SK-N-SH treated with all-trans-retinoic acid at 6 μM for 48 hours (cell line): ENCODE data around the gene DPP8.

Experiments used
- ATAC-seq: fragments of 200-7000 bp; cut with Tn5 transposase; 3 replicates; pipeline ENCODE4 v1.9.1; 2020; ENCODE audit warnings: mild to moderate bottlenecking, moderate library complexity
- BACH2 ChIP-seq: fragments of 250-450 bp; sonication (Bioruptor Pico); IDR thresholded peaks from 2 replicates; pipeline ENCODE4 v1.9.0; 2021; ENCODE audit warnings: mild to moderate bottlenecking, borderline replicate concordance
- CSDC2 ChIP-seq: fragments of 250-450 bp; sonication (Bioruptor Pico); IDR thresholded peaks from 2 replicates; pipeline ENCODE4 v1.5.0; 2020; ENCODE audit warnings: mild to moderate bottlenecking, moderate library complexity
- CSRNP3 ChIP-seq: fragments of 250-450 bp; sonication (Bioruptor Pico); IDR thresholded peaks from 2 replicates; pipeline ENCODE4 v1.5.1; 2021; ENCODE audit warnings: mild to moderate bottlenecking, moderate library complexity
- ESRRG ChIP-seq: fragments of 250-450 bp; sonication (Bioruptor Pico); IDR thresholded peaks from 2 replicates; pipeline ENCODE4 v1.6.1; 2021; ENCODE audit warnings: mild to moderate bottlenecking
- GLIS3 ChIP-seq: fragments of 250-450 bp; sonication (Bioruptor Pico); IDR thresholded peaks from 2 replicates; pipeline ENCODE4 v1.5.0; 2020; ENCODE audit warnings: mild to moderate bottlenecking, moderate library complexity
- ISL1 ChIP-seq: fragments of 250-450 bp; sonication (Bioruptor Pico); IDR thresholded peaks from 2 replicates; pipeline ENCODE4 v2.1.2; 2022; ENCODE audit warnings: mild to moderate bottlenecking, moderate library complexity
- OSR1 ChIP-seq: fragments of 250-450 bp; sonication (Bioruptor Pico); IDR thresholded peaks from 2 replicates; pipeline ENCODE4 v1.8.0; 2022; ENCODE audit warnings: moderate library complexity, mild to moderate bottlenecking, inconsistent platforms
- POU6F1 ChIP-seq: fragments of 250-450 bp; sonication (Bioruptor Pico); IDR thresholded peaks from 2 replicates; pipeline ENCODE4 v1.8.0; 2021; ENCODE audit warnings: low read depth, mild to moderate bottlenecking, moderate library complexity, borderline replicate concordance
- PPARA ChIP-seq: fragments of 250-450 bp; sonication (Bioruptor Pico); IDR thresholded peaks from 2 replicates; pipeline ENCODE4 v1.5.0; 2020; ENCODE audit warnings: mild to moderate bottlenecking, borderline replicate concordance
- RARB ChIP-seq: fragments of 250-450 bp; sonication (Bioruptor Pico); IDR thresholded peaks from 2 replicates; pipeline ENCODE4 v1.8.0; 2021; ENCODE audit warnings: mild to moderate bottlenecking, moderate library complexity
- SNAI2 ChIP-seq: fragments of 250-450 bp; sonication (Bioruptor Pico); IDR thresholded peaks from 2 replicates; pipeline ENCODE4 v1.5.0; 2020; ENCODE audit warnings: mild to moderate bottlenecking, moderate library complexity
- TCF4 ChIP-seq: fragments of 250-450 bp; sonication (Bioruptor Pico); IDR thresholded peaks from 2 replicates; pipeline ENCODE4 v1.8.0; 2021; ENCODE audit warnings: mild to moderate bottlenecking, moderate library complexity, borderline replicate concordance
- TOX ChIP-seq: fragments of 250-450 bp; sonication (Bioruptor Pico); IDR thresholded peaks from 2 replicates; pipeline ENCODE4 v1.8.0; 2021; ENCODE audit warnings: mild to moderate bottlenecking, moderate library complexity, borderline replicate concordance
- ZC3H10 ChIP-seq: fragments of 250-450 bp; sonication (Bioruptor Pico); IDR thresholded peaks from 2 replicates; pipeline ENCODE4 v1.5.1; 2021; ENCODE audit warnings: mild to moderate bottlenecking, moderate library complexity
- ZFP3 ChIP-seq: fragments of 250-450 bp; sonication (Bioruptor Pico); IDR thresholded peaks from 2 replicates; pipeline ENCODE4 v1.5.0; 2020; ENCODE audit warnings: mild to moderate bottlenecking, moderate library complexity
- ZFP30 ChIP-seq: fragments of 450-650 bp; formaldehyde crosslinking; IDR thresholded peaks from 2 replicates; pipeline ENCODE4 v1.5.0; 2022; ENCODE audit warnings: mild to moderate bottlenecking, moderate library complexity
- ZNF565 ChIP-seq: fragments of 450-650 bp; formaldehyde crosslinking; conservative IDR thresholded peaks from 2 replicates; pipeline ENCODE4 v1.5.0; 2020; ENCODE audit warnings: low read depth, mild to moderate bottlenecking, moderate library complexity
- ZNF70 ChIP-seq: fragments of 450-650 bp; formaldehyde crosslinking; IDR thresholded peaks from 2 replicates; pipeline ENCODE4 v1.5.0; 2020; ENCODE audit warnings: mild to moderate bottlenecking, moderate library complexity
- ZNF8 ChIP-seq: fragments of 450-650 bp; formaldehyde crosslinking; IDR thresholded peaks from 2 replicates; pipeline ENCODE4 v1.5.0; 2020; ENCODE audit warnings: mild to moderate bottlenecking, moderate library complexity
- TF ChIP-seq, protein P1 (sequence below): fragments of 250-450 bp; sonication (Bioruptor Pico); IDR thresholded peaks from 2 replicates; pipeline ENCODE4 v1.5.1; 2020; ENCODE audit warnings: low read depth, mild to moderate bottlenecking, moderate library complexity
- TF ChIP-seq, protein P2 (sequence below): fragments of 250-450 bp; sonication (Bioruptor Pico); IDR thresholded peaks from 2 replicates; pipeline ENCODE4 v1.5.0; 2020; ENCODE audit warnings: mild to moderate bottlenecking, moderate library complexity

Gene DPP8

GRCh38 chr15:65434201-65434600 lies 83.3 kb downstream of the DPP8 start (continued):
- TF ChIP-seq, protein P1, sequence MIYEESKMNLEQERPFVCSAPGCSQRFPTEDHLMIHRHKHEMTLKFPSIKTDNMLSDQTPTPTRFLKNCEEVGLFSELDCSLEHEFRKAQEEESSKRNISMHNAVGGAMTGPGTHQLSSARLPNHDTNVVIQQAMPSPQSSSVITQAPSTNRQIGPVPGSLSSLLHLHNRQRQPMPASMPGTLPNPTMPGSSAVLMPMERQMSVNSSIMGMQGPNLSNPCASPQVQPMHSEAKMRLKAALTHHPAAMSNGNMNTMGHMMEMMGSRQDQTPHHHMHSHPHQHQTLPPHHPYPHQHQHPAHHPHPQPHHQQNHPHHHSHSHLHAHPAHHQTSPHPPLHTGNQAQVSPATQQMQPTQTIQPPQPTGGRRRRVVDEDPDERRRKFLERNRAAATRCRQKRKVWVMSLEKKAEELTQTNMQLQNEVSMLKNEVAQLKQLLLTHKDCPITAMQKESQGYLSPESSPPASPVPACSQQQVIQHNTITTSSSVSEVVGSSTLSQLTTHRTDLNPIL (CRISPR knock-in tag) = no peak
- TF ChIP-seq ISL1 (CRISPR knock-in tag) = no peak
- no peak for TF ChIP-seq ZNF70 (CRISPR knock-in tag)
- no peak for TF ChIP-seq ZFP30
- no peak for TF ChIP-seq TOX (CRISPR knock-in tag)
- no peak for TF ChIP-seq SNAI2 (CRISPR knock-in tag)
- no peak for TF ChIP-seq PPARA (CRISPR knock-in tag)
- no peak for TF ChIP-seq GLIS3 (CRISPR knock-in tag)
- no peak for TF ChIP-seq ZFP3
- TF ChIP-seq OSR1 (CRISPR knock-in tag) = no peak

DNA sequence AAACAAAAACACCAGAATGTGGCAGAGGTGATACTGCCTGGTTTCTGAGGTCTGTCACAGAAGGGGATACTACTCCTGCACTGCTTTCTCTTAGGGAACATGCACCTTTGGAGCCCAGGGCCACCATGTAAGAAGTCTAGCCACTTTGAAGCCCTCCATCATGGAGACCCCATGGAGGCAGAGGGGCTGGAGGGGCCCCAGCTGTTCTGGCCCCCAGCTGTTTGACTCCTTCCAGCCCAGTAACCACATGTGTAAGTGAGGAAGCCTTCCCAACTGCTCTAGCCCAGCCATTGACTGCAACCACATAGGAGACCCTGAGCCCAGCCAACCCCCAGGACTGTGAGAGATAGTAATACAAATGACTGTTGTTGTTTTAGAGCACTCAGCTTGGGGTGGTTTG lies 85.8 kb downstream of the DPP8 start:
- TF ChIP-seq PPARA (CRISPR knock-in tag) (no peak), OSR1 (CRISPR knock-in tag) (no peak), CSDC2 (no peak), RARB (CRISPR knock-in tag) (no peak), ISL1 (CRISPR knock-in tag) (no peak), ESRRG (CRISPR knock-in tag) (no peak), POU6F1 (CRISPR knock-in tag) (no peak), ZFP3 (no peak), ZFP30 (no peak), SNAI2 (CRISPR knock-in tag) (no peak), ZNF70 (CRISPR knock-in tag) (no peak)
- TF ChIP-seq, protein P2, sequence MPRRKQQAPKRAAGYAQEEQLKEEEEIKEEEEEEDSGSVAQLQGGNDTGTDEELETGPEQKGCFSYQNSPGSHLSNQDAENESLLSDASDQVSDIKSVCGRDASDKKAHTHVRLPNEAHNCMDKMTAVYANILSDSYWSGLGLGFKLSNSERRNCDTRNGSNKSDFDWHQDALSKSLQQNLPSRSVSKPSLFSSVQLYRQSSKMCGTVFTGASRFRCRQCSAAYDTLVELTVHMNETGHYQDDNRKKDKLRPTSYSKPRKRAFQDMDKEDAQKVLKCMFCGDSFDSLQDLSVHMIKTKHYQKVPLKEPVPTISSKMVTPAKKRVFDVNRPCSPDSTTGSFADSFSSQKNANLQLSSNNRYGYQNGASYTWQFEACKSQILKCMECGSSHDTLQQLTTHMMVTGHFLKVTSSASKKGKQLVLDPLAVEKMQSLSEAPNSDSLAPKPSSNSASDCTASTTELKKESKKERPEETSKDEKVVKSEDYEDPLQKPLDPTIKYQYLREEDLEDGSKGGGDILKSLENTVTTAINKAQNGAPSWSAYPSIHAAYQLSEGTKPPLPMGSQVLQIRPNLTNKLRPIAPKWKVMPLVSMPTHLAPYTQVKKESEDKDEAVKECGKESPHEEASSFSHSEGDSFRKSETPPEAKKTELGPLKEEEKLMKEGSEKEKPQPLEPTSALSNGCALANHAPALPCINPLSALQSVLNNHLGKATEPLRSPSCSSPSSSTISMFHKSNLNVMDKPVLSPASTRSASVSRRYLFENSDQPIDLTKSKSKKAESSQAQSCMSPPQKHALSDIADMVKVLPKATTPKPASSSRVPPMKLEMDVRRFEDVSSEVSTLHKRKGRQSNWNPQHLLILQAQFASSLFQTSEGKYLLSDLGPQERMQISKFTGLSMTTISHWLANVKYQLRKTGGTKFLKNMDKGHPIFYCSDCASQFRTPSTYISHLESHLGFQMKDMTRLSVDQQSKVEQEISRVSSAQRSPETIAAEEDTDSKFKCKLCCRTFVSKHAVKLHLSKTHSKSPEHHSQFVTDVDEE = no peak
- TF ChIP-seq, all 23 proteins: peak for 0
- ATAC-seq = no peak

DNA sequence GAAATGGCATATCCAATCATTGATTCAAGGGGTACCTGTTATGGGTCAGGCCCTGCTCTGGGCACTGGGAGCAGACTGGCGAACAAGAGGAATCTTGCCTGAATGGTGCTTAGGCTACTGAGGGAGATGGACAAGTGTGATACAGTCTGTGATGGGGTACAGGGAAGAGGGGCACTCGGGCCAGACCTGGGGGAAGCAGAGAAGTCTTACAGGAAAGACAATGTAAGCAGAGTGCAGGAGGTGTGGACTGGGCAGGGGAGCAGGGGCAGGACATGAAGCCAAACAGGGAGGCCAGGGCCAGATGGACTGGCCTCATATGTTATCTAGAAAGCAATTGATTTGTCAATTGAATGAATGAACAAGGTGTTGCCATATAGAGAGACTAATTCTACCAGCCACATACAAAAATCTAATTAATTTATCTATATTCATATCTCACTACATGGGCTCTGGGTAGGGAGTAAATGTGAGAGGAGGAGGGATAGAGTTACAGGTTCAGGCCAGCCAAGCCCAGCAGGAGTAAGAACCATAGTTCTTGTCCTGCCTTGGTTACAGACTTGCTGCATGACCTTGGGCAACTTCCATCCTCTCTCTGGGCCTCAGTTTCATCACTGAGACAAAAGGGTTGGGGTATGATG lies 91.2 kb downstream of the DPP8 start:
- no peak for TF ChIP-seq CSRNP3
- TF ChIP-seq BACH2 (CRISPR knock-in tag) = no peak
- no peak for TF ChIP-seq ZFP3
- TF ChIP-seq TCF4 (CRISPR knock-in tag) = no peak
- ATAC-seq = no peak

DNA sequence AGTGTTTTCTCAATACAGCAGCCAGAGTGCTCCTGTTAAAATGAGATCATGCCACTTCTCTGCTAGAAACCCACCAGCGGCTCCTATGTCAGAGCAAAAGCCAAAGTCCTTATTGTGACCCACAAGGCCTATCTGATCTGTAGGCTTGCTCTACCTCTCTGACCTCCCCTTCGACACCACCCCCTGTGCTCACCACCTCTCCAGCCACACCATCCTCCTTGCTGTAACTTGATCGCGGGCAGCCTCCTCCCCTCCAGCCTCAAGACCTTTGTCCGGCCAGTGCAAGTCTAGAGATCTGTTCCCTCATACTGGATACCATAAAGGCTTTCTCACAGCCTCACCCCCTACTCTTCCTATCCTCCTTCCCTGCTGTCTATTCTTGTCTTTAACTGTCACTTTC lies 92.8 kb downstream of the DPP8 start:
- no peak for TF ChIP-seq ZNF70 (CRISPR knock-in tag)
- TF ChIP-seq ZC3H10 = no peak
- no peak for TF ChIP-seq PPARA (CRISPR knock-in tag)
- TF ChIP-seq ZFP3 = no peak
- no peak for TF ChIP-seq ISL1 (CRISPR knock-in tag)
- TF ChIP-seq ZFP30 = no peak
- no peak for TF ChIP-seq CSRNP3
- TF ChIP-seq TOX (CRISPR knock-in tag) = no peak
- TF ChIP-seq CSDC2 = no peak
- TF ChIP-seq, protein P2 = no peak
- TF ChIP-seq POU6F1 (CRISPR knock-in tag) = no peak
- no peak for TF ChIP-seq ZNF565 (CRISPR knock-in tag)
- TF ChIP-seq ZNF8 (CRISPR knock-in tag) = no peak
- no peak for TF ChIP-seq GLIS3 (CRISPR knock-in tag)
- TF ChIP-seq SNAI2 (CRISPR knock-in tag) = no peak
- TF ChIP-seq RARB (CRISPR knock-in tag) = no peak
- no peak for ATAC-seq
